ENCODE data around the gene CACNA1A.

The CACNA1A gene

GRCh38 chr19:13315495-13315894 is 190.8 kb downstream of the CACNA1A start:
- Mint-ChIP-seq H3K4me1 (no peaks in the 10 kb centered on the region), H3K27ac (no peak overlapping the region), H3K27me3 (peaks cover 30 to 31% of the 10 kb centered on the region in 2 donors), H3K4me3 (no peak overlapping the region), H3K9me3 (peaks cover 2 to 8% of the 10 kb centered on the region in 2 donors), H3K36me3 (peaks cover 0 to 2% of the 10 kb centered on the region in 2 donors)
- ATAC-seq (replicated peaks) (no peak), DNase-seq (no peak)

DNA sequence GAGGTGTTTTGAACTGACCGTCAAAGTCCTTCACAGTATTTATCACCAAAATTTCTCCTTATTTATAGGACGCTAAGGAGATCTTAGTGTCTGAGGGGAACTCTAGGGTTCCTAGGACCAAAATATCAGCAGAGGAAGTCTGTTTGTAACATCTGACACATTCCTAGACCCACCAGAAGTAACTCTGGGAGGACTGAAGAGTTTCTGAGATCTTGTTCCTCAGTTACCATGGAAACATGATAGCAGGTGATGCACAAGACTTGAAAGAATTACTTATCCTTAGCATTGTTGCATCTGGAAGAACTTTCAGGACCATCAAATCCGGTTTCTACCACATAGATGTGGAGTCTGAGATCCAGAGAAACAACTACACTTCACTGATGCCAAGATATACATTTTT is 191.5 kb downstream of the CACNA1A start:
- no peak for ATAC-seq (replicated peaks)
- no peak overlapping the region for H3K27ac Mint-ChIP-seq
- no peak for DNase-seq
- H3K27me3 Mint-ChIP-seq, result peaks cover 30 to 31% of the 10 kb centered on the region in 2 donors
- H3K36me3 Mint-ChIP-seq, result peaks cover 0 to 2% of the 10 kb centered on the region in 2 donors
- H3K9me3 Mint-ChIP-seq, result peaks cover 2 to 8% of the 10 kb centered on the region in 2 donors
- H3K4me3 Mint-ChIP-seq, result no peak overlapping the region
- no peaks in the 10 kb centered on the region for H3K4me1 Mint-ChIP-seq

GRCh38 chr19:13313875-13314274 is 192.4 kb downstream of the CACNA1A start:
- H3K9me3 Mint-ChIP-seq, result peaks cover 2 to 4% of the 10 kb centered on the region in 2 donors

DNA sequence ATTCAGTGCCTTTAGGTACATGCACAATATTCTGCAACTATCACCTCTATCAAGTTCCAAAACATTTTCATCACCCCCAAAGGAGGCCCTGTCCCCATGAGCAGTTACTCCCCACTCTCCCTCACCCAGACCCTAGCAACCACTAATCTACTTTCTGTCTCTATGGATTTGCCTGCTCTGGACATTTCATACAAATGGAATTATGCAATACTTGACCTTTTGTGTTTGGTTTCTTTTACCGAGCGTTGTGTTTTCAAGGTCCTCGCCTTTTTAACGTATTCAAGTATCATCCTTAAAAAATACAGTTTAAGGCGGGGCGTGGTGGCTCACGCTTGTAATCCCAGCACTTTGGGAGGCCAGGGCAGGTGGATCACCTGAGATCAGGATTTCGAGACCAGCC is 196.4 kb downstream of the CACNA1A start:
- DNase-seq (no peak), ATAC-seq (replicated peaks) (no peak)
- H3K9me3 Mint-ChIP-seq, result no peaks in the 10 kb centered on the region
- H3K27ac Mint-ChIP-seq, result no peak overlapping the region
- H3K27me3 Mint-ChIP-seq, result peaks cover 13% of the 10 kb centered on the region in 2 donors
- no peak overlapping the region for H3K4me3 Mint-ChIP-seq
- H3K36me3 Mint-ChIP-seq, result no peaks in the 10 kb centered on the region
- H3K4me1 Mint-ChIP-seq, result no peaks in the 10 kb centered on the region

More at GRCh38 chr19:13313875-13314274, 192.4 kb downstream of the CACNA1A start:
- H3K4me1 Mint-ChIP-seq, result no peaks in the 10 kb centered on the region
- ATAC-seq (replicated peaks) (no peak), DNase-seq (no peak)
- H3K27me3 Mint-ChIP-seq, result peaks cover 25% of the 10 kb centered on the region in 2 donors
- no peak overlapping the region for H3K27ac Mint-ChIP-seq
- H3K36me3 Mint-ChIP-seq, result peaks cover 0 to 2% of the 10 kb centered on the region in 2 donors
- no peak overlapping the region for H3K4me3 Mint-ChIP-seq

DNA sequence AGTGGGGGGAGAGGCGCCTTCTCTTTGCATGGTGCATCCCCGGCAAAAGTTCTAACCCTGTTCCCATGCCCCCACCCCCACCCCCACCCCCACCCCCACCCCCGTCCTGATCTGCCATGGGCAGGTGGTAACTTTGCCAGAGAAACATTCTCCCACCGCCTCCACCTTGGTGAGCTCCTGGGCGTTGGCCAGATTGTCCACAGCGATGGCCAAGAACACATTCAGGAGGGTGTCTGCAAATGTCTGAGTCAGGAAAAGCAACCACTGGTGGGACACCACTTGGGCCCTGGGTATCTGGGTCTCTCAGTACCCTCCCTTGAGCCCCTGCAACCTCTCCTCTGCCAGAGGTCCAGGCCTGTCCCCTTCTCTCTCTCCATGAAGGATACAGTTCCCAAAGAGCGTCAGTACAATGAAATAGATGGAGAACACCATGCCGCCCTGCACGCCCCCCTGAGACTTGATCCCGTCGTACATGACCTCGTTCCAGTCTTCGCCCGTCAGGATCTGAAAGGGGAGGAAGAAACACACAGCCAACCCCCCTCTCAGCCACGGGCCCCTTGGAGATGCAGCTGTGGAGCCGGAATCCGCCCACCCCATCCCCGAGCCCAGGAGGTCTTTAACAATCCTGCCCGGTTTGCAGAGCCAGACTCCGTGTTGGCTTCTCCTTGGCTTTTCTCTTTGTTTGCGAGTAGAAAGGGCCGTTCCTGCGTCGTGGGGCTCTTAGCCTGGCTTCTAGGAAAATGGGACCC is 202.7 kb downstream of the CACNA1A start:
- Mint-ChIP-seq H3K4me3 (no peak overlapping the region), H3K36me3 (no peaks in the 10 kb centered on the region), H3K4me1 (no peaks in the 10 kb centered on the region), H3K27ac (no peak overlapping the region), H3K9me3 (no peaks in the 10 kb centered on the region), H3K27me3 (peaks cover 55 to 67% of the 10 kb centered on the region in 2 donors)
- DNase-seq (no peak), ATAC-seq (replicated peaks) (no peak)

GRCh38 chr19:13302526-13303270 is 203.6 kb downstream of the CACNA1A start:
- H3K27me3 Mint-ChIP-seq, result peaks cover 55 to 62% of the 10 kb centered on the region in 2 donors
- no peak overlapping the region for H3K27ac Mint-ChIP-seq

DNA sequence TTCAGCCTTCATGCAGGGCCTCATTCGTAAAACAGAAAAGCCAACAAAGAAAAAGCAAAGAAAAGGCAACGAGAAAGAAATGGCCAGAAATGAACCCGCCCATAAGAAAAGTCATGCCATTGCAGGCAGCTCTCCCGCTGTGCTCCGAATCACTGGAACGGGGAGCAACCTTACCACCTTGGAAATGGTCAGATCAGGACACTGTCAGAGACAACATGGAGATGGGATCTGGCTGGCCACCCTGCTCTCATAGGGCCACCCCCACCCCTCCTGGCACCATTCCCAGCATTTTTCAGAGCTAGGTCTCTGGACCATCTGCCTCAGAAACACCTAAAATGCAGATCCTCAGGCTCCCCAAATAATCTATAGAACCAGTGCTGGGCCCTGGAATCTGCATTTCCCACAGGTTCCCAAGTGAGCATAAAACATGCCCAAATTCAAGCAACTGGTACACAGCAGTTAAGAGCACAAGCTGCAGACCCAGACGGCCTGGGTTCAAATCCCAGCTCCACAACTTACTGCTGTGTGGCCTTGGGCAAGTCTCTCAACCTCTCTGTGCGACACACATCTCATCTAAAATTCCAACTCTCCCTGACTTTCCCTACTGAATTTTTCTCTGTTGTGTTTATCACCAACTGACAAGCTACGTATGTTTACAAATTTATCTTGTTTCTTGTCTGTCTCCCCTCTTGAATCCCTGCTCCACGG is 204.5 kb downstream of the CACNA1A start:
- no peak for DNase-seq
- no peaks in the 10 kb centered on the region for H3K9me3 Mint-ChIP-seq
- no peak for ATAC-seq (replicated peaks)
- H3K27ac Mint-ChIP-seq, result no peak overlapping the region
- H3K4me1 Mint-ChIP-seq, result no peaks in the 10 kb centered on the region
- H3K4me3 Mint-ChIP-seq, result no peak overlapping the region
- H3K27me3 Mint-ChIP-seq, result peaks cover 53 to 59% of the 10 kb centered on the region in 2 donors
- H3K36me3 Mint-ChIP-seq, result no peaks in the 10 kb centered on the region

More at GRCh38 chr19:13302526-13303270, 203.6 kb downstream of the CACNA1A start:
- ATAC-seq (replicated peaks), result no peak
- no peaks in the 10 kb centered on the region for H3K4me1 Mint-ChIP-seq
- H3K9me3 Mint-ChIP-seq, result no peaks in the 10 kb centered on the region
- H3K4me3 Mint-ChIP-seq, result no peak overlapping the region
- H3K36me3 Mint-ChIP-seq, result no peaks in the 10 kb centered on the region
- DNase-seq, result no peak

DNA sequence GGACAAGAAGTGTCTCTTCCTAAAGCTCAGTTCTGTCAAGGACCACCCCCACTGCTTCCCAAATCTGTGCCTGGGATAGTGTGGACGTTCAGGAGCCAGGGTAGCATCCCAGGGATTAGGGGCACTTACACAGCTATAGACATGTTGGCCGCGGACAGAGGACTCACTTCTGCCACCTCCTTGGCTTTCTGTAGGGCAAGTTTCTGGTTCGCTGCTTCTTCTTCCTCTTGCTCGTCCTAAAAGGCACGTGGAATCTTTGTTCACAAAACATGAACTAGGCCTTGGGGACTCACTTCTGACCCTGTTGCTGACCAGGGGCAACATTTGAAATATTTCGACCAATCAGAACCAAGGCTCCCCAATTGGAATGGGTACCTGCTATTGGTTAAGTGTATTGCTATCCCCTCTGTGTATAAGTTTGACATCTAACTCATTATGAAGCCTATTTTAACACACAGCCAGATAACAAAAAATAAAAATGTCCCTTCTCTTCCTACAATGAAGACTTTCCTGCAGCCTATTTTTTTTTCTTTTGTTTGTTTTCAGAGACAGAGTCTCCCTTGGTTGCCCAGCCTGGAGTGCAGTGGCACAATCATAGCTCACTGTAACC is 205.8 kb downstream of the CACNA1A start:
- no peaks in the 10 kb centered on the region for H3K9me3 Mint-ChIP-seq
- ATAC-seq (replicated peaks) (no peak), DNase-seq (no peak)
- peaks cover 49 to 61% of the 10 kb centered on the region in 2 donors for H3K27me3 Mint-ChIP-seq
- H3K4me1 Mint-ChIP-seq, result no peaks in the 10 kb centered on the region
- no peaks in the 10 kb centered on the region for H3K36me3 Mint-ChIP-seq
- no peak overlapping the region for H3K4me3 Mint-ChIP-seq
- no peak overlapping the region for H3K27ac Mint-ChIP-seq

DNA sequence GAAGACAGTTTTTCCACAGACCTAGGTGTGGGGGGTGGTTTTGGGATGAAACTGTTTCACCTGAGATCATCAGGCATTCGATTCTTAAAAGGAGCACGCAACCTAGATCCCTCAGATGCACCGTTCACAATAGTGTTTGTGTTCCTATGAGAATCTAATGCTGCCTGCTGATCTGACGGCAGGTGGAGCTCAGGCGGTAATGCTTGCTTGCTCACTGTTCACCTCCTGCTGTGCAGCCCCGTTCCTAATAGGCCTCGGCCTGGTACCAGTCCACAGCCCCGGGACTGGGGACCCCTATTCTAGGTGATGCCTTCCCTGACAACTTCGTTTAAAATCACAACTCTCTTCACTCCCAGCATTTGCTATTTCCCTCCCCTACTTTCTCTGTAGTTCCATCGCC is 206.4 kb downstream of the CACNA1A start:
- Mint-ChIP-seq H3K27ac (no peak overlapping the region), H3K4me1 (no peaks in the 10 kb centered on the region), H3K4me3 (no peak overlapping the region), H3K27me3 (peaks cover 49 to 64% of the 10 kb centered on the region in 2 donors), H3K36me3 (no peaks in the 10 kb centered on the region), H3K9me3 (no peaks in the 10 kb centered on the region)
- DNase-seq, result no peak
- ATAC-seq (replicated peaks), result no peak

GRCh38 chr19:13298565-13299481 is 207.5 kb downstream of the CACNA1A start:
- Mint-ChIP-seq H3K27me3 (peaks cover 47 to 62% of the 10 kb centered on the region in 2 donors), H3K36me3 (no peaks in the 10 kb centered on the region), H3K9me3 (no peaks in the 10 kb centered on the region), H3K4me3 (peak overlapping the region; percentile 31 to 53), H3K27ac (no peak overlapping the region), H3K4me1 (no peaks in the 10 kb centered on the region)
- DNase-seq, result no peak
- ATAC-seq (replicated peaks), result no peak

DNA sequence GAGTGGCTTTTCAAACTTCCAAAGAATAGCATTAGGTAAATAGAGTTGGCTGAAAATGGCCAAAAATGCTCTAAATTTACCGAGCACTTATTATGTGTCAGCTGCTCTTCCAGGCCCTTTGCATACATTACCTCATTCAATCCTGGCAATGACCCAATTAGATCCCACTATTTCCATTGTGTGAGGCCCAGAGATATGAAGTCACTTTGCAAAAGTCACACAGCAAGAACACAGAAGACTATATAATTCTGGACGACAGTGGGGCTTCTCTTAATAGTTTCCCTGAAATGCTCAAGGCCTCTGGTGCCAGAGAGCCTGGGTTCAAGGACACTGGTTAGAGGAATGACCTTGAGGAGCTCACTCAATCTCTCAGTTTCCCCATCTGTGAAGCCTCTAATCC is 209.3 kb downstream of the CACNA1A start:
- H3K4me3 Mint-ChIP-seq, result no peak overlapping the region
- no peaks in the 10 kb centered on the region for H3K36me3 Mint-ChIP-seq
- no peaks in the 10 kb centered on the region for H3K9me3 Mint-ChIP-seq
- DNase-seq (no peak), ATAC-seq (replicated peaks) (no peak)
- H3K4me1 Mint-ChIP-seq, result no peaks in the 10 kb centered on the region
- peaks cover 35 to 48% of the 10 kb centered on the region in 2 donors for H3K27me3 Mint-ChIP-seq
- H3K27ac Mint-ChIP-seq, result no peak overlapping the region

GRCh38 chr19:13294812-13295567 is 211.3 kb downstream of the CACNA1A start:
- H3K36me3 Mint-ChIP-seq, result no peaks in the 10 kb centered on the region
- H3K27me3 Mint-ChIP-seq, result peaks cover 17 to 29% of the 10 kb centered on the region in 2 donors
- no peaks in the 10 kb centered on the region for H3K9me3 Mint-ChIP-seq
- no peak overlapping the region for H3K27ac Mint-ChIP-seq
- ATAC-seq (replicated peaks) (no peak), DNase-seq (no peak)
- H3K4me1 Mint-ChIP-seq, result no peaks in the 10 kb centered on the region
- H3K4me3 Mint-ChIP-seq, result no peak overlapping the region

DNA sequence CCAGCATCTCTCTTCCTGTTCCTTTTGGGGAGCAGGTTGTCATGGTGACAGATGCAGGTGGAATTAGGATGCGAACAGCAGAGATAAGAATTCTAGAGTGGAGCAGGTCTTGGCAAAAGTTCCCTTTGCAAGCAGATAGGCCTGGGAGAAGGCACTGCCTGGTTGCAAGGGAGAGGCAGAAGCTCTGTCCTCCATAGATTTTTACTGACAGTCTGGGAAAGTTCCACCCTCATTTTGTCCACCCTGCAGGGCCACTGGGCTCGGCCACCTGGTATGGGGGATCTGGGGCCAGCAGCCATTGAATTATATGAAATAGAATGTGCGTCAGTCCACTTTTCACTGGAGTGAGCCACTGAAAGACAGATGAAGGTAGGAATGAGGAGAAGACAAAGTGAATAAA is 214.4 kb downstream of the CACNA1A start:
- H3K4me1 Mint-ChIP-seq, result no peaks in the 10 kb centered on the region
- H3K27ac Mint-ChIP-seq, result no peak overlapping the region
- H3K4me3 Mint-ChIP-seq, result no peak overlapping the region
- no peaks in the 10 kb centered on the region for H3K36me3 Mint-ChIP-seq
- H3K27me3 Mint-ChIP-seq, result peaks cover 5 to 20% of the 10 kb centered on the region in 2 donors
- ATAC-seq (replicated peaks) (no peak), DNase-seq (no peak)
- no peaks in the 10 kb centered on the region for H3K9me3 Mint-ChIP-seq
